ENCODE measurements around the gene GMDS.

Gene GMDS

DNA sequence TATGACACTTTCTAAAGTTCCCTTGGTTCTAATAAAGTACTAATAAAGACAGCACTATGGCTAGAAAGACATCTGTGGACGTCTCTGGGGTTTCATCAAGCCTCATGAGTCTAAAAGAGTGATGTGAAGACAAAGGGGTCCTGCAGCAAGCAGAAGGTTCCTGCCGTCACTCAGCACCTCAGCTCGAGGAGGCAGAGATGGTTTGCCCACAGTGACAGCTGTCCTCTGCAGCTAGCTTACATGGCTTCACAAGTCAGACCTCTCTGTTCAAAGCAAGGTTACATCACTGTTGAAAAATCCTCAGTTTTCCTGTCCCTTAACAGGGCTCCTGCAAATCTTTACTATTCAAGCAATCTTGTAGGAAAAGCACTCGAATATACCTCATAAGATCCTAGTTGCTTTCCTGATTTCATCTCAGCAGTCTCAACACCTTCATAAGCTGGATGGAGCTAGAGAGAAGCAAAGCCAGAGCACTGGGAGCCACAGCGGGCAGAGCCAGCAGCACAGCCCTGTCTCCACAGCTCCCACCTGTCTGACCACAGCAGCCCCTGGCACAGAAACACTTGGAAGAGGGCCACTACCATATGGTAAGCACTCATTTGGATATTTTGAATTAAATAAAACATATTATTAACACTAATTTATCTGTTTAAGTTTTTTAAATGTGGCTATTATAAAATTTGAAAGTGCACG lies 202.3 kb downstream of the GMDS start:
- Histone ChIP-seq H4K20me1 (ENCODE audit: insufficient read depth, low read length, poor library complexity, severe bottlenecking) (no peaks in the 10 kb centered on the region), H3K9me3 (ENCODE audit: insufficient read depth, low read depth, low read length) (no peaks in the 10 kb centered on the region), H3K4me2 (ENCODE audit: low read depth, low read length, poor library complexity, severe bottlenecking) (no peak overlapping the region), H3K27me3 (ENCODE audit: insufficient read depth, low read length, poor library complexity, severe bottlenecking) (no peaks in the 10 kb centered on the region), H3K79me2 (ENCODE audit: insufficient read depth, low read length) (peaks cover 9% of the 10 kb centered on the region; the same call in 1 of the 2 replicates), H3K9ac (ENCODE audit: low read depth, low read length, poor library complexity, severe bottlenecking) (no peak overlapping the region), H3K4me1 (ENCODE audit: insufficient read depth, low read length, poor library complexity, severe bottlenecking) (peaks cover 37% of the 10 kb centered on the region), H2AFZ (ENCODE audit: low read length) (no peak overlapping the region), H3K4me3 (ENCODE audit: low read length, poor library complexity, severe bottlenecking) (no peak overlapping the region), H3K36me3 (ENCODE audit: insufficient read depth, low read length) (no peaks in the 10 kb centered on the region), H3F3A (ENCODE audit: low read depth) (no peaks in the 10 kb centered on the region), H3K9me2 (replicated peaks; ENCODE audit: low read depth, low read length) (no peaks in the 10 kb centered on the region)
- no peak for TF ChIP-seq EZH2phosphoT487 (IDR thresholded peaks at IDR 0.05; ENCODE audit: borderline replicate concordance)
- TF ChIP-seq, protein P1, sequence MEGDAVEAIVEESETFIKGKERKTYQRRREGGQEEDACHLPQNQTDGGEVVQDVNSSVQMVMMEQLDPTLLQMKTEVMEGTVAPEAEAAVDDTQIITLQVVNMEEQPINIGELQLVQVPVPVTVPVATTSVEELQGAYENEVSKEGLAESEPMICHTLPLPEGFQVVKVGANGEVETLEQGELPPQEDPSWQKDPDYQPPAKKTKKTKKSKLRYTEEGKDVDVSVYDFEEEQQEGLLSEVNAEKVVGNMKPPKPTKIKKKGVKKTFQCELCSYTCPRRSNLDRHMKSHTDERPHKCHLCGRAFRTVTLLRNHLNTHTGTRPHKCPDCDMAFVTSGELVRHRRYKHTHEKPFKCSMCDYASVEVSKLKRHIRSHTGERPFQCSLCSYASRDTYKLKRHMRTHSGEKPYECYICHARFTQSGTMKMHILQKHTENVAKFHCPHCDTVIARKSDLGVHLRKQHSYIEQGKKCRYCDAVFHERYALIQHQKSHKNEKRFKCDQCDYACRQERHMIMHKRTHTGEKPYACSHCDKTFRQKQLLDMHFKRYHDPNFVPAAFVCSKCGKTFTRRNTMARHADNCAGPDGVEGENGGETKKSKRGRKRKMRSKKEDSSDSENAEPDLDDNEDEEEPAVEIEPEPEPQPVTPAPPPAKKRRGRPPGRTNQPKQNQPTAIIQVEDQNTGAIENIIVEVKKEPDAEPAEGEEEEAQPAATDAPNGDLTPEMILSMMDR (conservative IDR thresholded peaks at IDR 0.05; ENCODE audit: low read length), result no peak

DNA sequence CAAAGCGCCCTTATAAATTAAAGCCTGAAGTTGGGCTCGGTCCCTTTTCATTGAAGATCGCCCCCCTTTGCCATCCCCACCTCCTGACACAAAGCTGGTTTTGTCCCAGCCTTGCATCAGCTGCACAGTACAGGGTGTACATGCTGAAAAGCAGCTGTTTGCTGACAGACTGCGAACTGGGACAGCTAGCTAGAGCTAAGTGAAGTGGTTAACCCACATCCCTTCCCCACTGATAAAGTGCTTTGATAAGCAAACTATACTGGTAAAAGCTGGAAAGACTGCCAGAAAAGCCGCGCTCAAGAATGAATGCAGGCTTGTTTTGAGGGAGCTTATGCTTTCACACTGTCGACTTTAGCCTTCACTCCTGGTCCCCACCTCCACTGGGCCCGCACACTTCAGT lies 207.3 kb downstream of the GMDS start:
- Histone ChIP-seq H4K20me1 (ENCODE audit: insufficient read depth, low read length, poor library complexity, severe bottlenecking) (no peaks in the 10 kb centered on the region), H3K4me3 (ENCODE audit: low read length, poor library complexity, severe bottlenecking) (peak overlapping the region; percentile 60), H3K9ac (ENCODE audit: low read depth, low read length, poor library complexity, severe bottlenecking) (peak overlapping the region; percentile 62), H3K4me2 (ENCODE audit: low read depth, low read length, poor library complexity, severe bottlenecking) (peak overlapping the region; percentile 68), H3K9me2 (replicated peaks; ENCODE audit: low read depth, low read length) (no peaks in the 10 kb centered on the region), H2AFZ (ENCODE audit: low read length) (no peak overlapping the region), H3K27me3 (ENCODE audit: insufficient read depth, low read length, poor library complexity, severe bottlenecking) (no peaks in the 10 kb centered on the region), H3K79me2 (ENCODE audit: insufficient read depth, low read length) (peaks cover 9% of the 10 kb centered on the region; the same call in 1 of the 2 replicates), H3K9me3 (ENCODE audit: insufficient read depth, low read depth, low read length) (no peaks in the 10 kb centered on the region), H3K36me3 (ENCODE audit: insufficient read depth, low read length) (no peaks in the 10 kb centered on the region), H3K4me1 (ENCODE audit: insufficient read depth, low read length, poor library complexity, severe bottlenecking) (peaks cover 54% of the 10 kb centered on the region), H3F3A (ENCODE audit: low read depth) (no peaks in the 10 kb centered on the region)
- TF ChIP-seq, protein P1 (conservative IDR thresholded peaks at IDR 0.05; ENCODE audit: low read length), result no peak
- no peak for TF ChIP-seq EZH2phosphoT487 (IDR thresholded peaks at IDR 0.05; ENCODE audit: borderline replicate concordance)

DNA sequence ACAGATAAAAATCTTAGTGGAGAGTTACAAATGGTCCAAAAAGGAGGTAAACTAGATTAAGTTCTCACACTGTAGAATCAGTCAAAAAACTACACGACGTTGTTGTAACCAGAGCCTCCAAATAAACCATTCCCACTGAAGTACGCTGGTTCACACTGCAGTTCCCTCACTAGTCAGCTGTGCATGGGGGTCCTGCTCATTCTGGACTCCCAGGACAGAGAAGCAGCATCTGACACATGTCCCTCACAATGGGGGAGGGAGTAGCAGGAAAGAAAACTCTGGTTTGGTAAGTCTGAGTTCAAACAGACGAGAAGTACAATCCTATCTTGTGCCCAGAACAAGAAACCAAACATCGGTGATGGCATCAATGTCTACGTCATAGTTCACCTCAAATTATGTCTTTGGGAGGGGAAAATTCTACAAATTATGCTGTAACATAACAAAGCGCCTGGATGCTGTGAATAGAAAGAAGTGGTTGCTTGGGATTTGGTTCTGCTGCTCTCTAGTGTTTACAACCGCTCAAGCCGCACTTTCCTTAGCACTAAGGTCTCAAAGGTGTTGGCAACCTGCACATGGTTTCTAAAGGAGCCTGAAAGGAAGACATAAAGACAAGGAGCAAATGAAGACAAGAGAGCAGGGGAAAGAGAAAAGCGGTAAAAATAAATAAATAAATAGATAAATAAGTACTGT lies 208.0 kb downstream of the GMDS start:
- no peaks in the 10 kb centered on the region for H3K9me3 ChIP-seq (ENCODE audit: insufficient read depth, low read depth, low read length)
- peaks cover 9% of the 10 kb centered on the region; the same call in 1 of the 2 replicates for H3K79me2 ChIP-seq (ENCODE audit: insufficient read depth, low read length)

More for the DNA sequence above, 208.0 kb downstream of the GMDS start:
- TF ChIP-seq, protein P1 (conservative IDR thresholded peaks at IDR 0.05; ENCODE audit: low read length), result peak; percentile 62
- no peak for TF ChIP-seq EZH2phosphoT487 (IDR thresholded peaks at IDR 0.05; ENCODE audit: borderline replicate concordance)
- no peaks in the 10 kb centered on the region for H4K20me1 ChIP-seq (ENCODE audit: insufficient read depth, low read length, poor library complexity, severe bottlenecking)
- no peaks in the 10 kb centered on the region for H3F3A ChIP-seq (ENCODE audit: low read depth)
- H3K27me3 ChIP-seq (ENCODE audit: insufficient read depth, low read length, poor library complexity, severe bottlenecking), result no peaks in the 10 kb centered on the region
- no peak overlapping the region for H2AFZ ChIP-seq (ENCODE audit: low read length)
- H3K9ac ChIP-seq (ENCODE audit: low read depth, low read length, poor library complexity, severe bottlenecking), result peak overlapping the region; percentile 62
- H3K4me2 ChIP-seq (ENCODE audit: low read depth, low read length, poor library complexity, severe bottlenecking), result peak overlapping the region; percentile 68
- H3K4me3 ChIP-seq (ENCODE audit: low read length, poor library complexity, severe bottlenecking), result peak overlapping the region; percentile 60
- H3K4me1 ChIP-seq (ENCODE audit: insufficient read depth, low read length, poor library complexity, severe bottlenecking), result peaks cover 53% of the 10 kb centered on the region
- no peaks in the 10 kb centered on the region for H3K9me2 ChIP-seq (replicated peaks; ENCODE audit: low read depth, low read length)
- H3K36me3 ChIP-seq (ENCODE audit: insufficient read depth, low read length), result no peaks in the 10 kb centered on the region

Measured in Loucy (cell line).